GM18499 (cell line): ENCODE data around the gene PPP1R12C.

Experiments
- ATAC-seq: cut with Tn5 transposase; IDR thresholded peaks from one replicate; pipeline ENCODE4 v1.9.1; 2021; ENCODE audit warnings: moderate number of reproducible peaks; ENCODE audit not compliant: insufficient read depth, unreplicated experiment

Gene PPP1R12C

DNA sequence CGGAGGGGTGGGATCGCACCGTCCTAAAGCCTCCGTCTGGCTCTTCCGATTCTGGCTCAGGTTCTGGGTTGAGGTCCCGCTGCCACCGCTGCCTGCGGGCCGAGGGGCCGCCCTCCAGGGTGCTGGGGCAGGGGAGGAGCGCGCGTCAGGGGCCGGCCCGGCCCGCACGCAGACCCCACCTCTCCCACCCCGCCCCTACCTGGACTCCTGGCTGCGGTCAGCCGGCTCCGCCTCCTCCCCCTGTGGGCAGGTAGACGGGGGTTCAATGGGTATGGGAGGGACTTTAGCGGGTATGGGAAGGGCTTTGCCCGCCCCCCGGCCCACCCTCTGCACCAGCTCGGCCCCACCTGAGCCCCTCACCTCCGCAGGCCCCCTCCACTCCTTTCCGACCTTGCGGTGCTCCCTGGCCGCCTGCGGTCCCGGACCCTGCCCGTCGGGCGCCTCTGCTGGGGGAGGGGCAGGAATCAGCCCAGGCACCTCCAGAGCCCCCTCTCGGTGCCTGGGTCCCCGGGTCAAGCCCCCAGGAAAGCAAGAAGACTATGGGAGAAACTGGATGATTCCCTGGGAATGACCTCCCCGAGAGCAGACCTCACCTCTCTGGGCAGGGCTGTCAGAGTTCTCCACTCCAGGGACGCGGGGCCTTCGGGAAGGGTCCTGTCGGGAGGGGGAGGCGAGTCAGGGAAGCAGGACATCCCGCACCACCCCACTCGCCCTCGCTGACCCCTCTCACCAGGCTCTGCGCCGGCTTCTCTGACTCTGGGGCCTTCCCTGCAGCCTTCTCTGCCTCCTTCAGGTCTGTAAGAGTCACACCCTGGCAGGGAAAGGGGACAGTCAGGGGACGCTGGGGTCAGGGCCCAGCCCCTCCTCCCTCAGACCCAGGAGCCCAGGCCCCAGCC, 24.8 kb downstream of the PPP1R12C start:
- ATAC-seq = no peak

DNA sequence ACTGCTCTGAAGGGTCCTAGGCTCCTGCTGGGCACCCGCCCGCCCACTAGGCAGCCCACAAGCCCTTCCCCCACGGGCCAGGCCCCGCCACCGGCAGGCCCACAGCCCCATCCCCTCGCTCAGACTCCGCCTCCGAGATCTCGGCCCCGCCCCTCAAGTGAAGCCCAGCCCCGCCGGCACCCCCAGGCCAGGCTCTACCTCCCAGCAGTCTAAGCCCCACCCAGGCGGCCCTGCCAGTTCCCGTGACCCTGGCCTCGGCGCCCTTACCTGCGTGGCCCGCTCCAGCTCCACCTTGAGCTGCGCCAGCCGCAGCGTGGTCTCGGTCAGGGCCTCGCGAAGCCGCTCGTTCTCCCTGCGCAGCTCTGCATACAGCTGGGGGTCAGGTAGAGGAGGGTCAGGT, 25.5 kb downstream of the PPP1R12C start:
- no peak for ATAC-seq

DNA sequence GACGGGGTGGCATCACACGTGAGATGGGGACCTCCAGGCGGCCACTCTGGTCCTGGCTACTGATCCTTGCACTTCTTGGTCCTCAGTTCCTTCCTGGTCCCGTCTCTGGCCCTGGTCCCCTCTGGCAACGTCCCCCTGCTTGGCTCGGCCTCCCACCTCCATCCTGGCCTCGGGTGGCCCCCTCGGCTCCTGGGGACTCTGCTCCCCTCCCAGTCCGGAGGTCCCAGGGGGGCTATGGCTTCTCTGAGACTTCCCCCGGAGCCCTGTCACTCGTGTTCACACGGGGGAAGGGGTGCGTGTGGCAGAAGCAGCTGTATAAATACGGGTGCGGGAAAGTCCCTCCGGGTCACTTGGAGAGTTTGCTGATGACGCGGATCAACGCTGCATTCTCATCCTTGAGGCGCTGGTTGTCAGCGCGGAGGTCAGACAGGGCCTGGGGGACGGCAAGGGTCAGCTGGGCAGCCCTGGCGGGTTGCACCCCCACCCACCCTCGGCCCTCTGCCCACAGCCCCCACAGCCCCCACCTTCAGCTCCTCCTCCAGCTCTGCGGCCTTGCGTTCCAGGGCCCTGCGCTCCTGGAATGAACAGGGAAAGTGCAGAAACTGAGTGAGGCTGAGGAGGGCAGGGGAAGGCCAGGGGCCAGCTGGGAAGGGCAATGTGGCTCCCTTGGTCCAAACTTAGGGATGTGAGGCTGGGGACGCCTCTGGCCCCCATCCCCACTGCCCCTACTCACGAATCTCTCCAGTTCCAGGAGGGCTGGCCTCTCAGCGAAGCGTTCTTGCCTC, 26.1 kb downstream of the PPP1R12C start:
- no peak for ATAC-seq

DNA sequence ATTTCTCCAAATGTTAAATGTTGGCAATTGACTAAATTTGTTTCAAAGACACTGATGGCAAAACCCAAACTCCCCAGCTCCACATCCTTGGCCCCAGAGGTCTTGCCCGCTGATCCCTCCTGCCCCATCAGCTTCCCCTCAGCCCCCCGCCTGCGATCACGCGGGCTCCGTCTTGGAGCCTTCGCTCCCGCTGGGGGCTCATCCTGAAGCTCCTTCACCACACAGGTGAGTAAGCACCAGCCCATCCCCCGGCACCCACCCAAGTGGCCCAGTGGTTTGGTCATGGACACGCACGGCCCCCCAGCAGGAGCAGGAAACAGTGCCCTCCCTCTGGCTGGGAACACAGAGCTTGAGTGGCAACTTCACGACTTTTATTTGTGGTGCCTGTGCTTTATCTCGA, 26.9 kb downstream of the PPP1R12C start:
- ATAC-seq = no peak

DNA sequence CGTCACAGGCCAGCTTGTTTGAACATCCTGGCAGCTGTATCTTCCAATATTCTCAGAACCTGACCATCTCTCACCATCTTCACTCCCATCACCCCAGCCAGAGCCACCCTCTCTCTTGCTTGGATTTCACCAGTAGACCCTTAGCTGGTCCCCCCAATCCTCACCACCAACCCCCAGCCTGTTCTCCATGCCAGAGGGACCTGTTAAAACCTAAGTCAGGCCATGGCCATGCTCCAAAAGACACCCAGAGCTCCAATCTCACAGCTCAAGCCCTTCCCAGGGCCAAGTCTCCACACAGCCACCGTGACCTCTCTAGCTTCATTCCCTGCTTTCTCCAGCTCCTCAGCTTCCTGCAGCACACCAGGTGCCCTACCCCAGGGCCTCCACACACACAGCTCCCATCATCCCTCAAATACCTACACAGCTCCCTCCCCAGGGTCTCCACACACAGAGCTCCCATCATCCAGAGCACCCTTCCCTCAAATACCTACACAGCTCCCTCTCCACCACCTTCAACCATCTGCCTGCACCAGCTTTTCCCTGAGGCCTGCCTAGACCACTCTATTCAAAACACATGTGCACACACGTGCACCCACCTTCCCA, 28.0 kb downstream of the PPP1R12C start:
- no peak for ATAC-seq

DNA sequence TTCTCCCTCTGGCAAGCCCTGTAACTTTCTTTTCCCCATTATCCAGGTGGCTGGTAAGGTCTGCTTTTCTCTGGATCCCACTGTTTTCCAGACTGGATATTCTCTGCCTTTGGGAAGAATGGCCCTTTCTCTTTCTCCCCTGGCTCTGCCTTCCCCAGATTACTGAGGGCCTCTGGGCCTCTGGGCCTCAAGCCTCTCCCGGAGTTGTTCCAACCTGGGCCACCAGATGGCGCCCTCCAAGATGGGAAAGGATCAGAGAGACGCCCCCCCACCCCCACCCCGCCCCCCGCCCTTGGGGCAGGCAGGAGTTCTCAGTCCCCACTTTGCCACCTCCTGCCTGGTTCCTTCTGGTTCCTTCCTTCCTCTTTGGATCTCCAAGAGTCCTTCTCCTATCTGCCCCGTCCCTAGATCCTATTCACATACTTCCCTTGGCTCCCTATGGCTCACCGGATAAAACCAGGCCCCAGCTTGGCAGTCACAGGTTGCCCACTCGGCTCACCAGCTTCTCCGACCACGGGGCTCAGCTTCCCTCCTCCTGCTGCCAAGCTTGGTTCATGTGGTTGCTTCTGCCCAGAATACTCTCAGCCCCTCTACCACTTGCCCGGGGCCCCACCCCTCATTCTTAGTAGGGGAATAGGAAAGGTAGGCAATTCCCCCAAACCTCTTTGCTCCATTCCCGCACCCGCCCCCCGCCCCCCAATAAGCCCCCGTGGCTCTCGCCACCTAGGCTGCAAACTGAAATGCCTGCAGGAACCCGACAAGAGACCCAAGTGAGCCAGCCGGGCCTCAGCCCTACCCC, 28.7 kb downstream of the PPP1R12C start:
- no peak for ATAC-seq

DNA sequence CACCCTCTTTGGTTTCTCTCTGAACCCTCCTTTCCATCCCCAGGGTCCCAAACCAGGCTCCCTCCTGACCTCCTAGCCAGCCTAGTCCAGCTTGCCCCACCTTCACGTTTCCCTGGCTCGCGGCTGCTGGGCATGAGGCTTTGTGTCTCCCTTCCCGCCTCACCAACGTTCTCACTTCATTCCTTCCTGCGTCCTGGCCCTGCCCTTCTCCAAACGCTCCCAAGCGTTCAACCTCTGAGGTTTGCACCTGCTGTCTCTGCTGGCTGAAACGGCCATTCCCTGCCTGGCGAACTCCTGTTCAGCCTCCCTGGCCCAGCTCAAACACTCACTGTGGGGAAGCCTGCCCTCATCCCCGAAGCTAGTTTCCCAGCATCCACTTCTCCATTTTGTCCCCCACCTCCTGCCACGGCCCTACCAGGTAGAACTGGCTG, 29.4 kb downstream of the PPP1R12C start:
- no peak for ATAC-seq

DNA sequence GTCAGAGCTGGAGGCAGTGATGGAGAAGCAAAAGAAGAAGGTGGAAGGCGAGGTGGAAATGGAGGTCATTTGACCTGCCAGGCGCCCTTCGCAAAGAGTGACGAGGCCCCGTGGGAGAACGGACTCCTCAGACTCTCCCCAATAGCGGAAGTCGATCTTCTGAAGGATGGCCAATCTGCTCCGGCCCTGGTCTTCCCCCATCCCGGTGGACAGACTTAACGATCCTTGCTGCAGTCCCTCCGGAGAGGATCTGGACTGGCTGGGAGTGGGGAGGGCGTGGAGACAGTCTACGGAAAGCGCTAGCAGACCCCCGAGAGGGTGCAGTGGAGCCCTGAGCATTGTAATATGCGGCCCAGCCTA, 29.9 kb downstream of the PPP1R12C start:
- ATAC-seq = no peak

DNA sequence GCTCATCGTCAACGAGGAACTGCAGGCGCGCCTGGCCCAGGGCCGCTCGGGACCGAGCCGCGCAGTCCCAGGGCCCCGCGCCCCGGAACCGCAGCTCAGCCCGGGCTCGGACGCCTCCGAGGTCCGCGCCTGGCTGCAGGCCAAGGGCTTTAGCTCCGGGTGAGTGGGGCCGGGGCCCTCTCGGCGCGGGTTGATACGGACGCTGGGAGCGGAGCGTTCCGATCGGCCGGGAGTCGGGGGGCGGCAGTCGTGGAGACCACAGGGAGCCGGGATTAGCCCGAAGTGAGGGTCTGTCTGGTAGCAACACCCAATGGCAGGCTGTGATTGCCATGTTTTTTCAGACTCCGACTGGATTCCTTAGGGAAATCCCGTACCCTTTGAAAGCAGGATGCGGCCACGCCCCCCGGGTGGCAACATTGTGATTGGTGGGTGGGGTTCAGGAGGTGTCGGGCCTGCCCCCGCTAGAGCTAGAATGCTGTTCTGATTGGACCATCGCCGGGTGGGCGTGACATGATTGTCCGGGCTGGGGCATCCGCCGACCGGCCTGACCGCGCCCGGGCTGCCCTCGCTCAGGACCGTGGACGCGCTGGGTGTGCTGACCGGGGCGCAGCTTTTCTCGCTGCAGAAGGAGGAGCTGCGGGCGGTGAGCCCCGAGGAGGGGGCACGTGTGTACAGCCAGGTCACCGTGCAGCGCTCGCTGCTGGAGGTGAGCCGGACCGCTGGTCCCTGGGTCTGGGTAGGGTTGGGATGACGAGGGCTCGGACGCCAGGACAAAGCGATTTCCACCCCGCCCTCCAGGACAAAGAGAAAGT, 30.5 kb downstream of the PPP1R12C start:
- ATAC-seq = no peak

DNA sequence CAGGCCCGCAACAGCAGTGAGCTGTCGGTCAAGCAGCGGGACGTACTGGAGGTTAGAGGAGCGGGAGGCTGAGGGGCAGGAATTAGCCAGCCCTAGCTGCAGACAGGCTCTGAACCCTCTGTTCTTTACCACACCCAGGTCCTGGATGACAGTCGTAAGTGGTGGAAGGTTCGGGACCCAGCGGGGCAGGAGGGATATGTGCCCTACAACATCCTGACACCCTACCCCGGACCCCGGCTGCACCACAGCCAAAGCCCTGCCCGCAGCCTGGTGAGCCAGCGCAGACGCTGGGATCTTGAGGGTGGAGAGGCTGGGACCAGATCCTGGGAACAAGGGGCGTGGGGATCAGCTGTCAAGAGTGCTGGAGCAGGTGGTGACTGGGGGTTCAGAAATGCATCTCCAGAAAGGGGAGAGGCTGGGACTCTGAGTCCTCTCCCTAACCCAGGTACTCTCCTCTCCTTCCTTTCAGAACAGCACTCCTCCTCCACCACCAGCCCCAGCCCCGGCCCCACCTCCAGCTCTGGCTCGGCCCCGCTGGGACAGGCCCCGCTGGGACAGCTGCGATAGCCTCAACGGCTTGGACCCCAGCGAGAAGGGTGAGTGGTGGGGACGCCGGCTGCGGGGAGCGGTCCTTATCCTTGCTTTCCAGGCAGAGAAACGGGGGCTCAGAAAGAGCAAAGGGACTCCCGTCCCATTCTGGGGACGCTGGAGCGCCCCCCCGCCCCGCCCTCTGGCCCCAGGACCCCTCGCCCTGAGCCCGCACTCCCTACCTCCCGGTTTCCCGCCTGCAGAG, 31.3 kb downstream of the PPP1R12C start:
- no peak for ATAC-seq

DNA sequence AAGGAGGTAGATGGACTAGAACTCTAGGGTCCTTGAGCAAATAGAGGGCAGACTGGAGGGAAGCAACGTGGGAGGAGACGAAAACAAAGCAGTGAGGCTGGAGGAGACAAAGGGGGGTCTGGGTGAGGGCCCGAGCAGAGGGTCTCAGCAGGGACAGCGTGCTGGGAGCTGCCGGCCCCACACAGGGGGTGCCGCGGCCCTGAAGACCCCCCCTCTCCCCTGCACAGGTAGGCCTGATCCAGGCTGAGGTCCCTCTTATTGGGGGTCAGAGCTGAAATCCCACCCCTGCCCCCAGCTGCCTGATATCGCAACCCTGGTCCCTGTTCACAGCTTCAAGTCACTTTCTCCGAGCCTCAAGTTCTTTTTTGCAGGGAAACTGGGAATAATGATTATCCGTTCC, 33.0 kb downstream of the PPP1R12C start:
- ATAC-seq = no peak

DNA sequence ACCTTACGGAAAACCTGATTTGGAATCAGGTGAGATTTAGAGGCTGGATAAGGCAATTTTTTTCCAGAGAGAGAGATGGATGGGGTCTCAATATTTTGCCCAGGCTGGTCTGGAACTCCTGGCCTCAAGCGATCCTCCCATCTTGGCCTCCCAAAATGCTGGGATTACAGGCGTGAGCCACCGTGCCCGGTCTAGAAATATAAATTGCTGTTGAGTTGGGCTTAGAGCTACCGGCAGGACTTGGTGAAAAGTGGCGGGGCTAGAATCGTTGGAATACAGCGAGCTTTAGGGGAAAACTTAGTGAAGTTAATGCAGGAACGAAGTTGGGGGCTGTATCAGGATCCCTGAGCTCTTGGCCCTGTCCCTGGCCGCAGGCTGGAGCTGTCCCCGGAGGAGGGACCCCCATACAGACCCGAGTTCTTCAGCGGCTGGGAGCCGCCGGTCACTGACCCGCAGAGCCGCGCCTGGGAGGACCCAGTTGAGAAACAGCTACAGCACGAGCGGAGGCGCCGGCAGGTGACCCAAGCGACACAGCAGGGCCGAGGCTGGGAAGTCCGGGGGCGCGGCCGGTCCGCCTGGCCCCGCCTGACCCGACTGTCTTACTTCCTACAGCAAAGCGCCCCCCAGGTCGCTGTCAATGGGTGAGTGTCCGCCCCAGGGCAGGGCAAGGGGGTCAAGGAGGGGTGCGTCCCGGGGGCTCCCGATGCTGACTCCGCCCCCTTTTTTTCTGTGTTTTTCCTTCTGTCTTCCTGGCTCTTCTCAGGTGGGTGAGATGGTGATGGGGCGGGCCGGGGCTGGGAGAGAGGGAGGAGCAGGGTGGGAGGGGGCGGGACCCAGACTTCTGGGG, 34.2 kb downstream of the PPP1R12C start:
- no peak for ATAC-seq

DNA sequence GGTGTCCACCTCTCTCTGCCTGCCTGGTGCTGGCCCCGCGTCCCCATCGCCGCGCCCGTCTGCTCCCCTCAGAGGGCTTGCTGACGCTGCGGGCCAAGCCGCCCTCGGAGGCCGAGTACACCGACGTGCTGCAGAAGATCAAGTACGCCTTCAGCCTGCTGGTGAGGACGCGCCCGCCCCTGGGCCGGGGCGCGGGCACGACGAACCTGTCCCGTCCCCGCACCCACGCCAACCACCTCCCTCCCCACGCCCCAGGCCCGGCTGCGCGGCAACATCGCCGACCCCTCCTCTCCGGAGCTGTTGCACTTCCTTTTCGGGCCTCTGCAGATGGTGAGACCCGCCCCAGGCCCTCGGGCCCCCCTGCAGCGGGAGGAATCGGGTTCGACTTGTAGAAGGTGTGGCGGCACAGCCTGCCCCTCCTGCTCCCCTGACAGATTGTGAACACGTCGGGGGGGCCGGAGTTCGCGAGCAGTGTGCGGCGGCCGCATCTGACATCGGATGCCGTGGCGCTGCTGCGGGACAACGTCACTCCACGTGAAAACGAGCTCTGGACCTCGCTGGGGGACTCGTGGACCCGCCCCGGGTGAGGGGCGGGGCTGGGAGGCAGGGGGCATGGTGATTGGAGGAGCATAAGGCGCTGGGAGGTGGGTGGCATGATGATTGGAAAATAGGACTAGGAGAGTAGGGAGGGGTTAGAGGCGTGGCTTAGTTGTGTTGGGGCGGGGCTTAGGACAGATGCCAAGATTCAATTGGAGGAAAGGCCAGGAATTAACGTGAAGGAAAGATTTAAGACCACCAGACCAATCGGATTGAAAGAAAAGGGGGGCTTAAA, 35.2 kb downstream of the PPP1R12C start:
- ATAC-seq = no peak

DNA sequence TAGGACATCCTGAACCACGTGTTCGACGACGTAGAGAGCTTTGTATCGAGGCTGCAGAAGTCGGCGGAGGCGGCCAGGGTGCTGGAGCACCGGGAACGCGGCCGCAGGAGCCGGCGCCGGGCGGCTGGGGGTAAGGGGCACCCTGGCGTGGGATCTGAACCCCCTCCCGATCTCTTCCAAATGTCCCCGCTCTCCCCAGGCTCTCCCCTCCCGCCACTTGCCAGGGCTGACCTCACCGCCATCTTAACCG, 35.7 kb downstream of the PPP1R12C start:
- no peak for ATAC-seq

DNA sequence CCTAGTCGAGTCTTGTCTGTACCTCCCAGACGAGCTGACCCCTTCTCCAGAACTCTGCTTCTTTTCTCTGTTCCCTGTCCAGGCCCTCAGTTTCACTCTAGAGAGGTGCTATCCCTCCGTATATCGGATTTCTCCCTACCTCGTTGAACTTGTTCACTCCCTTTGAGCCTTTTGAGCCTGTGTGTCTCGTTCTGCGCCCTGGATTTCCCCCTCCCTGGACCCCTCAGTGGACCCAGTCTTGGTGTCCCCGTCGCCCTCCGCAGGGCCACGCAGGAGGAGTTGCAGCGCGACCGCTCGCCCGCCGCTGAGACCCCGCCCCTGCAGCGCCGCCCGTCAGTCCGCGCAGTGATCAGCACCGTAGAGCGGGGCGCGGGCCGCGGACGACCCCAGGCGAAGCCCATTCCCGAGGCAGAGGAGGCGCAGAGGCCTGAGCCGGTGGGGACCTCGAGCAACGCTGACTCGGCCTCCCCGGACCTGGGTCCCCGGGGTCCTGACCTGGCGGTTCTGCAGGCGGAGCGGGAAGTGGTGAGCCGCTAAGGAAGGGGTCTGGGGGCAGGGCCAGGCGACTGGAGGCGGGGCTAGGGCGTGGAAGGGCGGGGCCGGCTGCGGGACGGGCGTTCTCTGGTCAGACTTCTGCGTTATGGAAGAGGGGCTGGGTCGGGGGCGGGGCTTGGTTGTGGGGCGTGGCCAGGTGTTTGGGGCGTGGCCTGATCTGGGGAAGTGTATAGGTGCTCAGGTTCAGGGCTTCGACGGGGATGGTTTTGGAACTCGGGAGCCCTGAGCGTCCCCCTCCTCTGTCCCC, 36.3 kb downstream of the PPP1R12C start:
- ATAC-seq = no peak

DNA sequence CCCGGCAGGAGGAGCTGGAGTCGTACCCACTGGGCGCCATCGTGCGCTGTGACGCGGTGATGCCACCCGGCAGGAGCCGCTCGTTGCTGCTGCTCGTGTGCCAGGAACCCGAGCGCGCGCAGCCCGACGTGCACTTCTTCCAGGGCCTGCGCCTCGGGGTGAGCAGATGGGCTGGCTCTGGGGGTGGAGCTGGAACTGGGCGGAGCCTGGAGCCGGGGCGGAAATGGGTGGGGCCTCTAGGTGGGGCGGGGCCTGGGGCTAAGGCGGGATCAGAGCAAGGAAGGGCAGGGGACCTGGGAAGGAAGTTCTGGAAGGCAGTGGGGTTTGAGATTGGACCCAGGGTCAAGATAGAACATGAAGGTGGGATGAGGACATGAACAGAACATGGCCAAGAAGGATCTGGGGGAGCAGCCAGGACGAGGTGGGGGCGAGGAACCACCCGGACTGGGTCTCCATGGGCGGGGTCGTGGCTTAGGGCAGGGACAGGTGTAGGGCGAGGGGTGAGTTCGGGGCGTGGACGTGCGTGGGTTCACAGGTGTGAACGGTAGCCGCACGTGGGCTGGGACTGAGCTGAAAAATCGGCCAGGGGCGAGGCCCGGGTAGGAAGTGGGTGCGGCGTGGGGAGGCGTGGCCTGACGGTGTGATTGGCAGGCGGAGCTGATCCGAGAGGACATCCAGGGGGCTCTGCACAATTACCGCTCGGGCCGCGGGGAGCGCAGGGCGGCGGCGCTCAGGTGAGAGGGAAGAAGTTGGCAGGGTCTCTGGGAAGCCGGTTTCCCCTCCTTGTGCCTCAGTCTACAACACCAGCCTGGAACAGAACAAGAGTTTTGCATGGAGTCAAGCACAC, 37.1 kb downstream of the PPP1R12C start:
- no peak for ATAC-seq
